IMR-90 (cell line): Measurements from ENCODE around the gene ZCCHC3. TPM values are rescaled to one million over a fixed set of nuclear protein-coding genes. Genes with fewer than 3 reads are reported as not detected.

ENCODE experiments used
- ATAC-seq: fragments of 200-7000 bp; cut with Tn5 transposase; 2 replicates; pipeline ENCODE4 v1.9.1; 2020; ENCODE audit warnings: low read depth, mild to moderate bottlenecking, moderate library complexity
- BruUV-seq: library from RNA; stranded (reverse); fragments of 400-500 nt; replicated peaks from 2 replicates; lab custom pipeline; 2021; lab: Mats Ljungman, UMichigan
- CTCF ChIA-PET: fragments of 300-600 bp; formaldehyde crosslinking; extraction: SDS; loops from one replicate; lab custom pipeline; 2021; ENCODE audit warnings: antibody characterized with exemption; lab: Yijun Ruan, JAX
- POLR2A ChIA-PET: fragments of 300-600 bp; sonication (Branson Sonifier 250); formaldehyde crosslinking; loops from one replicate; lab custom pipeline; 2022; ENCODE audit warnings: antibody characterized with exemption; ENCODE audit not compliant: unreplicated experiment; lab: Charles Lee
- DNase-seq: peaks from one replicate; pipeline ENCODE4 v3.0.0; 2013
- H2AFZ ChIP-seq: replicated peaks from 2 replicates; pipeline ENCODE3; 2013; ENCODE audit warnings: low read length, mild to moderate bottlenecking; ENCODE audit not compliant: poor library complexity
- H2AK5ac ChIP-seq: 2 replicates; pipeline ENCODE4 v1.6.1; 2013; ENCODE audit warnings: low read depth, low read length, inconsistent platforms
- H2AK9ac ChIP-seq: replicated peaks from 2 replicates; pipeline ENCODE3; 2013; ENCODE audit warnings: mild to moderate bottlenecking, low read depth, low read length, moderate library complexity; ENCODE audit not compliant: poor library complexity
- H2BK120ac ChIP-seq: 2 replicates; pipeline ENCODE4 v1.6.1; 2013; ENCODE audit warnings: low read depth, low read length, inconsistent platforms
- H2BK15ac ChIP-seq: 3 replicates; pipeline ENCODE4 v1.6.1; 2013; ENCODE audit warnings: low read depth, low read length, inconsistent platforms
- H2BK20ac ChIP-seq: 2 replicates; pipeline ENCODE4 v1.6.1; 2013; ENCODE audit warnings: low read depth, mild to moderate bottlenecking, inconsistent platforms, low read length, moderate library complexity
- H2BK5ac ChIP-seq: 2 replicates; pipeline ENCODE4 v1.6.1; 2013; ENCODE audit warnings: mild to moderate bottlenecking, low read depth, low read length, inconsistent platforms; ENCODE audit not compliant: poor library complexity, severe bottlenecking
- H3K14ac ChIP-seq: replicated peaks from 2 replicates; pipeline ENCODE4 v1.6.1; 2013; ENCODE audit warnings: low read depth, low read length, inconsistent platforms
- H3K18ac ChIP-seq: 2 replicates; pipeline ENCODE4 v1.6.1; 2013; ENCODE audit warnings: low read depth, low read length, control low read depth
- H3K23ac ChIP-seq: 2 replicates; pipeline ENCODE4 v1.6.1; 2013; ENCODE audit warnings: low read depth, low read length, inconsistent platforms
- H3K27ac ChIP-seq: 2 replicates; pipeline ENCODE4 v1.5.1; 2013; ENCODE audit warnings: mild to moderate bottlenecking, control low read depth, low read length; ENCODE audit not compliant: insufficient read depth
- H3K27me3 ChIP-seq: 2 replicates; pipeline ENCODE4 v1.6.1; 2013; ENCODE audit warnings: low read length; ENCODE audit not compliant: control insufficient read depth, insufficient read depth
- H3K36me3 ChIP-seq: 2 replicates; pipeline ENCODE4 v1.6.1; 2013; ENCODE audit warnings: low read length, mixed read lengths; ENCODE audit not compliant: control insufficient read depth, insufficient read depth
- H3K4ac ChIP-seq: 2 replicates; pipeline ENCODE4 v1.6.1; 2013; ENCODE audit warnings: low read depth, low read length, inconsistent platforms
- H3K4me1 ChIP-seq: 2 replicates; pipeline ENCODE4 v1.6.1; 2013; ENCODE audit warnings: low read length, mixed read lengths; ENCODE audit not compliant: control insufficient read depth, insufficient read depth
- H3K4me2 ChIP-seq: 2 replicates; pipeline ENCODE4 v1.6.1; 2013; ENCODE audit warnings: low read depth, mild to moderate bottlenecking, control low read depth, low read length, moderate library complexity
- H3K4me3 ChIP-seq: 2 replicates; pipeline ENCODE4 v1.5.1; 2013; ENCODE audit warnings: low read depth, mild to moderate bottlenecking, control low read depth, low read length, moderate library complexity; ENCODE audit not compliant: insufficient read depth
- H3K56ac ChIP-seq: 2 replicates; pipeline ENCODE4 v1.6.1; 2013; ENCODE audit warnings: low read length, inconsistent platforms; ENCODE audit not compliant: insufficient read depth; ENCODE audit errors: extremely low read depth
- H3K79me1 ChIP-seq, 2 experiments: 2 replicates each; pipeline ENCODE4 v1.6.1; 2013; ENCODE audit warnings: low read length in 2 of 2, inconsistent platforms in 1 of 2, low read depth in 1 of 2
- H3K9ac ChIP-seq: 2 replicates; pipeline ENCODE4 v1.6.1; 2013; ENCODE audit warnings: low read depth, low read length, control low read depth
- H3K9me1 ChIP-seq: 2 replicates; pipeline ENCODE4 v1.6.1; 2013; ENCODE audit warnings: low read length, inconsistent platforms; ENCODE audit not compliant: insufficient read depth
- H3K9me3 ChIP-seq: 2 replicates; pipeline ENCODE4 v1.6.1; 2013; ENCODE audit warnings: low read length; ENCODE audit not compliant: control insufficient read depth, insufficient read depth
- H4K20me1 ChIP-seq: 2 replicates; pipeline ENCODE4 v1.6.1; 2013; ENCODE audit warnings: low read length, inconsistent platforms; ENCODE audit not compliant: insufficient read depth
- H4K5ac ChIP-seq: 2 replicates; pipeline ENCODE4 v1.6.1; 2013; ENCODE audit warnings: mild to moderate bottlenecking, low read depth, low read length, control low read depth
- H4K8ac ChIP-seq, 2 experiments: 2 replicates each; pipeline ENCODE4 v1.6.1; 2013; ENCODE audit warnings: low read depth in 2 of 2, low read length in 2 of 2, control low read depth in 1 of 2, inconsistent platforms in 1 of 2
- H4K91ac ChIP-seq: 2 replicates; pipeline ENCODE4 v1.6.1; 2013; ENCODE audit warnings: low read depth, low read length, inconsistent platforms; ENCODE audit not compliant: insufficient read depth
- CEBPB ChIP-seq: IDR thresholded peaks from 2 replicates; pipeline ENCODE4 v1.6.1; 2012; ENCODE audit warnings: low read depth, low read length, improper control_type of control experiment
- CHD1 ChIP-seq: IDR thresholded peaks from 2 replicates; pipeline ENCODE4 v1.6.1; 2012; ENCODE audit warnings: low read depth, low read length, improper control_type of control experiment
- ELK1 ChIP-seq: fragments of 150-350 bp; IDR thresholded peaks from 2 replicates; pipeline ENCODE4 v1.6.1; 2016; ENCODE audit warnings: low read depth, mild to moderate bottlenecking, low read length, moderate library complexity, borderline replicate concordance
- FOS ChIP-seq: fragments of 150-350 bp; IDR thresholded peaks from 2 replicates; pipeline ENCODE4 v1.6.1; 2016; ENCODE audit warnings: low read depth, low read length
- MAFK ChIP-seq: IDR thresholded peaks from 2 replicates; pipeline ENCODE4 v1.6.1; 2012; ENCODE audit warnings: low read depth, low read length, improper control_type of control experiment
- MAZ ChIP-seq: IDR thresholded peaks from 2 replicates; pipeline ENCODE4 v1.6.1; 2012; ENCODE audit warnings: low read depth, mild to moderate bottlenecking, low read length, improper control_type of control experiment, moderate library complexity, borderline replicate concordance
- RAD21 ChIP-seq: IDR thresholded peaks from 2 replicates; pipeline ENCODE4 v1.6.1; 2012; ENCODE audit warnings: low read length, improper control_type of control experiment
- RCOR1 ChIP-seq: IDR thresholded peaks from 2 replicates; pipeline ENCODE4 v1.6.1; 2012; ENCODE audit warnings: mild to moderate bottlenecking, low read length, improper control_type of control experiment; ENCODE audit not compliant: insufficient replicate concordance
- RFX5 ChIP-seq: IDR thresholded peaks from 2 replicates; pipeline ENCODE4 v1.8.0; 2012; ENCODE audit warnings: low read depth, mild to moderate bottlenecking, low read length, moderate library complexity
- WGBS, 2 experiments: methylation state at CpG; one replicate each; pipeline versions ENCODE4 v1.1.5 to v1.1.7; 2013; ENCODE audit warnings: missing lambda C conversion rate in 2 of 2; ENCODE audit not compliant: insufficient read length in 1 of 2; ENCODE audit errors: extremely low coverage in 2 of 2; 5-methylcytosine and 5-hydroxymethylcytosine counted together
- dilution Hi-C: fragments of 300-500 bp; cut with HindIII; formaldehyde crosslinking; loops from one replicate; pipeline ENCODE4 v1.14.3; 2018; ENCODE audit warnings: low sequenced_read_pairs; ENCODE audit not compliant: unreplicated experiment
- in situ Hi-C: fragments of 300-500 bp; cut with MboI; formaldehyde crosslinking; loops from 3 replicates; pipeline ENCODE4 v1.14.3; 2019; ENCODE audit warnings: low sequenced_read_pairs, inconsistent platforms, mixed read lengths
- intact Hi-C: fragments of 100-400 bp; cut with micrococcal nuclease; formaldehyde crosslinking; loops from 2 replicates; pipeline ENCODE4 v1.10.0; 2022
- polyA plus RNA-seq, 3 experiments: library from polyadenylated mRNA; depleted of rRNA; stranded (reverse); fragments of >200 nt; gene quantifications; 2 replicates each; pipeline ENCODE4 v1.2.3, GENCODE V29; 2012; ENCODE audit warnings: low replicate concordance in 1 of 3
- total RNA-seq: library from RNA; depleted of rRNA; stranded (reverse); fragments of >200 nt; gene quantifications from 2 replicates; pipeline ENCODE4 v1.2.3, GENCODE V29; 2012
- TF ChIP-seq, protein P1 (sequence below): conservative IDR thresholded peaks from 2 replicates; pipeline ENCODE4 v1.5.1; 2012; ENCODE audit warnings: mild to moderate bottlenecking, low read depth, low read length, improper control_type of control experiment

Gene ZCCHC3
- total and polyA plus RNA-seq, 2 of the 4 experiments (the other 2 are of a cell fraction): 8.2 to 10.9 TPM

- intact Hi-C loops (no loop called here), in situ Hi-C loops (no loop called here), dilution Hi-C loops (no loop called here)
- Histone ChIP-seq H3K27me3 (no peaks in the 10 kb centered on the region), H3K18ac (no peak overlapping the region), H3K27ac (no peak overlapping the region), H3K14ac (no peak overlapping the region), H3K23ac (no peak overlapping the region), H3K79me1 (no peaks in the 10 kb centered on the region), H2AFZ (no peak overlapping the region), H3K9ac (no peak overlapping the region), H4K91ac (no peak overlapping the region), H3K9me3 (no peaks in the 10 kb centered on the region), H3K4me2 (no peak overlapping the region), H2AK9ac (no peak overlapping the region), H2BK120ac (no peak overlapping the region), H3K4me1 (no peaks in the 10 kb centered on the region), H3K9me1 (no peaks in the 10 kb centered on the region; the same call in 1 of the 2 replicates), H3K36me3 (peaks cover 33% of the 10 kb centered on the region), H4K20me1 (no peaks in the 10 kb centered on the region), H2BK20ac (no peak overlapping the region), H3K4ac (no peak overlapping the region), H3K56ac (no peak overlapping the region), H4K5ac (no peak overlapping the region), H2BK15ac (no peak overlapping the region), H4K8ac (no peak overlapping the region), H3K4me3 (no peak overlapping the region), H2BK5ac (no peak overlapping the region), H2AK5ac (no peak overlapping the region)
- CTCF ChIA-PET: interaction anchor here (0.6 kb wide), 1 partner anchor 611 kb away, joined by 4 read pairs; no protein-coding TSS in a partner anchor
- TF ChIP-seq RFX5: no peak
- no peak for TF ChIP-seq ELK1
- TF ChIP-seq CEBPB: no peak
- no peak for TF ChIP-seq MAFK
- TF ChIP-seq RCOR1: no peak
- TF ChIP-seq, protein P1, sequence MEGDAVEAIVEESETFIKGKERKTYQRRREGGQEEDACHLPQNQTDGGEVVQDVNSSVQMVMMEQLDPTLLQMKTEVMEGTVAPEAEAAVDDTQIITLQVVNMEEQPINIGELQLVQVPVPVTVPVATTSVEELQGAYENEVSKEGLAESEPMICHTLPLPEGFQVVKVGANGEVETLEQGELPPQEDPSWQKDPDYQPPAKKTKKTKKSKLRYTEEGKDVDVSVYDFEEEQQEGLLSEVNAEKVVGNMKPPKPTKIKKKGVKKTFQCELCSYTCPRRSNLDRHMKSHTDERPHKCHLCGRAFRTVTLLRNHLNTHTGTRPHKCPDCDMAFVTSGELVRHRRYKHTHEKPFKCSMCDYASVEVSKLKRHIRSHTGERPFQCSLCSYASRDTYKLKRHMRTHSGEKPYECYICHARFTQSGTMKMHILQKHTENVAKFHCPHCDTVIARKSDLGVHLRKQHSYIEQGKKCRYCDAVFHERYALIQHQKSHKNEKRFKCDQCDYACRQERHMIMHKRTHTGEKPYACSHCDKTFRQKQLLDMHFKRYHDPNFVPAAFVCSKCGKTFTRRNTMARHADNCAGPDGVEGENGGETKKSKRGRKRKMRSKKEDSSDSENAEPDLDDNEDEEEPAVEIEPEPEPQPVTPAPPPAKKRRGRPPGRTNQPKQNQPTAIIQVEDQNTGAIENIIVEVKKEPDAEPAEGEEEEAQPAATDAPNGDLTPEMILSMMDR: no peak
- TF ChIP-seq RAD21: no peak
- TF ChIP-seq FOS: no peak
- TF ChIP-seq MAZ: no peak
- TF ChIP-seq CHD1: no peak
- no TSS peak for BruUV-seq
- POLR2A ChIA-PET: no interaction called here
- WGBS, 2 experiments: 83% methylated on average over 1 of the region's 7 CpGs; no CpG with 5 or more reads in 1 of the 2 experiments
- ATAC-seq (no peak), DNase-seq (no peak)
These were observed 21.6 kb upstream of the ZCCHC3 start for GRCh38 chr20:275791-276190.
